SU-DHL-6 (cell line): Measurements from ENCODE around the gene EME2.

ENCODE experiments used
- EZH2phosphoT487 ChIP-seq: fragments of 200-600 bp; sonication (generic), shearing (Covaris generic); conservative IDR thresholded peaks from 2 replicates; pipeline ENCODE4 v1.6.1; 2018; ENCODE audit warnings: mild to moderate bottlenecking, antibody characterized with exemption, low read length, moderate library complexity, mixed read lengths
- TF ChIP-seq, protein P1 (sequence below): fragments of 200-600 bp; sonication (generic); IDR thresholded peaks from one replicate; pipeline ENCODE4 v1.5.1; 2017; ENCODE audit warnings: antibody characterized with exemption, mild to moderate bottlenecking, low read length, moderate library complexity; ENCODE audit not compliant: insufficient read depth, poor library complexity, severe bottlenecking

DNA sequence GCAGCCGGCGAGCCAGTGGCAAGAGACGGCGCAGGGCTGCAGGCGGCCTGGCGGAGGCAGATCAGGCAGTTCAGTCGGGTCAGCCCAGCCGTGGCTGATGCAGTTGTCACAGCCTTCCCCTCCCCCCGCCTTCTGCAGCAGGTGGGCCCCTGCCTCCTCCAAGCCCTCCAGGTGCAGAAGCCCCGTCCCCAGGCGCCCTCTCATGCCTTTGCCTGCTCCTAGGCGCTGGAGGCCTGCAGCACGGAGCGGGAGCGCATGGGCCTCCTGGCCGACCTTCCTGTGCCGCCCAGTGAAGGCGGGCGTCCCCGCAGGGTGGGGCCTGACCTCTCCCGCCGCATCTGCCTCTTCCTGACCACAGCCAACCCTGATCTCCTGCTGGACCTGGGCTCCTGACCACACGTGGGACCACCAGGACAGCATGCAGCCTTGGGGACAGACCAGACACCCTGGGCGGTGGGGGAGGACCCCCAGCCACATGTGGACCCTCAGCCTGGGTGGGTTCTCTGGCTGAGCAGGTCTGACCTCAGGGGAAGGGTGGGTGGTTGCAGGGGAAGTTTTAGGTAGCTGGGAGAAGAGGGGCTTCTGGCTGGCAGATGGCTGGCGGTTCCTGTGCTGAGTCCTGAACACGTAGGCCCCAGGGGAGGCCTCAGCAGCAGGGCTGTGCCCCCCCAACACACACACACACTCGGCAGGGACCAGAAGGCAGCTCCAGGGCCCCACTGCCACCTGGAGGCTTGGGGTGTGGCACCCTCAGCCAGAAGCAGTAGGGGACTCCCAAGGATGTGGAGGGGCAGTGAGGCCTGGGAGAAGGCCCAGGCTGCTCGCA, 3.4 kb downstream of the EME2 start:
- TF ChIP-seq, protein P1, sequence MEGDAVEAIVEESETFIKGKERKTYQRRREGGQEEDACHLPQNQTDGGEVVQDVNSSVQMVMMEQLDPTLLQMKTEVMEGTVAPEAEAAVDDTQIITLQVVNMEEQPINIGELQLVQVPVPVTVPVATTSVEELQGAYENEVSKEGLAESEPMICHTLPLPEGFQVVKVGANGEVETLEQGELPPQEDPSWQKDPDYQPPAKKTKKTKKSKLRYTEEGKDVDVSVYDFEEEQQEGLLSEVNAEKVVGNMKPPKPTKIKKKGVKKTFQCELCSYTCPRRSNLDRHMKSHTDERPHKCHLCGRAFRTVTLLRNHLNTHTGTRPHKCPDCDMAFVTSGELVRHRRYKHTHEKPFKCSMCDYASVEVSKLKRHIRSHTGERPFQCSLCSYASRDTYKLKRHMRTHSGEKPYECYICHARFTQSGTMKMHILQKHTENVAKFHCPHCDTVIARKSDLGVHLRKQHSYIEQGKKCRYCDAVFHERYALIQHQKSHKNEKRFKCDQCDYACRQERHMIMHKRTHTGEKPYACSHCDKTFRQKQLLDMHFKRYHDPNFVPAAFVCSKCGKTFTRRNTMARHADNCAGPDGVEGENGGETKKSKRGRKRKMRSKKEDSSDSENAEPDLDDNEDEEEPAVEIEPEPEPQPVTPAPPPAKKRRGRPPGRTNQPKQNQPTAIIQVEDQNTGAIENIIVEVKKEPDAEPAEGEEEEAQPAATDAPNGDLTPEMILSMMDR: no peak
- no peak for TF ChIP-seq EZH2phosphoT487
